WI38 (cell line): ENCODE data around the gene TTLL5.
"Not testable (repeated sequence)": the region's sequence is repeated elsewhere in the genome, so short reads cannot be mapped to it uniquely, and the experiment has no call there.

Experiments
- H3K4me3 ChIP-seq: 2 replicates; pipeline ENCODE4 v1.5.1; 2011; ENCODE audit warnings: low read depth, mild to moderate bottlenecking, control low read depth, low read length
- CTCF ChIP-seq: IDR thresholded peaks from 2 replicates; pipeline ENCODE4 v1.5.1; 2012; ENCODE audit warnings: low read depth, mild to moderate bottlenecking, control low read depth, low read length

The TTLL5 gene

GRCh38 chr14:75842551-75842950, 181.5 kb downstream of the TTLL5 start:
- H3K4me3 ChIP-seq: no peak overlapping the region
- no peak for TF ChIP-seq CTCF

- no peak for TF ChIP-seq CTCF
- no peak overlapping the region for H3K4me3 ChIP-seq
Measured at GRCh38 chr14:75844486-75844885, 183.4 kb downstream of the TTLL5 start.

DNA sequence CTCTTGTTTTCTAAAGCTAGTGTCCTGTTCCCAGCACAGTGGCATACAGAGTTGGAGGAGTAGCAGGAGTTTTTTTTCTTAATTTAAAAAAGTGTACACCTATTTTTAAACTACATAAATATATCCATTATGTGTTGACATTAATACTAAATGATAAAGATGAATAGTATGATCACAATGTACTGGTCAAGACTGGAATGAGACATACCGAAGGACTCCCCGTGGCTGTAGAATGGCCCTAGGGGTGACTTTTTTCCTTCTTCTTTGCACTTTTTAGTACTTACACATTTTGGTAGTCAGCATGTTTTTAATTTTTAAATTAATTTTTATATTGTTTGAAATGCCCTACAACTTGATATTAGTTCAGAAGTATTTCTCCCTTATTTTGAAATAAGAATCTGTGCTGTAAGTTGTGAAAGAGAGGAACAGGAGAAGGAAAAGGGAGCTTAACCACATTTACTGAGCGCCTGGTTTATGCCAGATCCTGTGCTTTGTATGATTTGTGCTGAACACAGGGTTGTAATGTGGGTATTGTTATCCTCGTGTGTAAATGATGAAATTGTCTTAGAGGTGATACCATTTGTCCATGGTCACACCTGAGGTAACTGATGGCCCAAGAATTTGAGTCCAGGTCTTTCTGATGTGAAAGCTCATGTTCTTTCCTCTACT, 184.2 kb downstream of the TTLL5 start:
- no peak overlapping the region for H3K4me3 ChIP-seq
- TF ChIP-seq CTCF: no peak

GRCh38 chr14:75846694-75847093, 185.6 kb downstream of the TTLL5 start:
- not testable (repeated sequence) for H3K4me3 ChIP-seq

- TF ChIP-seq CTCF: no peak
- H3K4me3 ChIP-seq: no peak overlapping the region
Measured at GRCh38 chr14:75847584-75847983, 186.5 kb downstream of the TTLL5 start.

GRCh38 chr14:75848167-75848913, 187.3 kb downstream of the TTLL5 start:
- TF ChIP-seq CTCF: no peak
- no peak overlapping the region for H3K4me3 ChIP-seq

GRCh38 chr14:75849300-75849895, 188.4 kb downstream of the TTLL5 start:
- TF ChIP-seq CTCF: no peak

More at GRCh38 chr14:75849300-75849895, 188.4 kb downstream of the TTLL5 start:
- H3K4me3 ChIP-seq: no peak overlapping the region
